HG03139 (cell line): ENCODE results near the gene CREB3L2.
A peak's percentile ranks its signal among the peaks of the same experiment; 100 is the strongest.
"Not testable (repeated sequence)": the region's sequence is repeated elsewhere in the genome, so short reads cannot be mapped to it uniquely, and the experiment has no call there.

ENCODE experiments used
- ATAC-seq: cut with Tn5 transposase; IDR thresholded peaks from one replicate; pipeline ENCODE4 v1.9.1; 2021; ENCODE audit not compliant: unreplicated experiment

The CREB3L2 gene

DNA sequence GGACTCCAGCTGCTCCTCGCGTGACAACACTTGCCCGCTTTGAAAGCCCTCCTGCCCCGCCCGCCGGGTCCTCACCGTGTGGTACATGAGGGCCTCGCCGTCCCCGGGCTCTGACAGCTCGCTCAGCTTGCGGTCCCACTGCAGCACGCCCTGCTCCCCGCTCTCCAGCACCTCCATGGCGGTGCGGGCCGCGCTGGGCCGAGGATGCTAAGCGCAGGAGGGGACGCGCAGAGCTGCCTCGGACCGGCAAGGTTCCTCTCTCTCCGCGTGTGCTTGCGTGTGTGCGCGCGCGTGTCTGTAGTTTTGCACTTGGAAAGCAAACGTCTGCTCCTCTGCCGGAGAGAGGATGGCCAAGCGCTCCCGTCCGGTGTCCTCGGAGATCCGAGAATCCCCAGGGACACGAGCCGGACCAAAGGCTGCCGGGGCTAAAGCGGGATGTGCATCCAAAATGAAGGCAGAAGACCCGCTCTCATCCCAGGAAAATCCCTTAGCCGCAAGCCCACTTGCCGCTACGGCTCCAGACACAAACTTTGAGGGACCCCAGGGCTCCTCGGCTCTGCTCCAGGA, at the start of gene CREB3L2:
TSS of gene CREB3L2 (minus strand) at position 558 of the 567 bp plus-strand sequence. CDS start at position 177, 381 bp downstream.
- ATAC-seq = peak; percentile 29

- no peak for ATAC-seq
Measured at GRCh38 chr7:138049505-138050116, 47.7 kb upstream of the CREB3L2 start.

- no peak for ATAC-seq
Measured at GRCh38 chr7:138047907-138048306, 46.0 kb upstream of the CREB3L2 start.

- no peak for ATAC-seq
Measured at GRCh38 chr7:138044897-138045296, 43.0 kb upstream of the CREB3L2 start.

DNA sequence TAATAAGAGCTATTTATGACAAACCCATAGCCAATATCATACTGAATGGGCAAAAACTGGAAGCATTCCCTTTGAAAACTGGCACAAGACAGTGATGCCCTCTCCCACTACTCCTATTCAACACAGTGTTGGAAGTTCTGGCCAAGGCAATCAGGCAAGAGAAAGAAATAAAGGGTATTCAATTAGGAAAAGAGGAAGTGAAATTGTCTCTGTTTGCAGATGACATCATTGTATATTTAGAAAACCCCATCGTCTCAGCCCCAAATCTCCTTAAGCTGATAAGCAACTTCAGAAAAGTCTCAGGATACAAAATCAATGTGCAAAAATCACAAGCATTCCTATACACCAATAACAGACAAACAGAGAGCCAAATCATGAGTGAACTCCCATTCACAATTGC, 38.2 kb upstream of the CREB3L2 start:
- not testable (repeated sequence) for ATAC-seq

GRCh38 chr7:138036135-138036534, 34.2 kb upstream of the CREB3L2 start:
- ATAC-seq = no peak

DNA sequence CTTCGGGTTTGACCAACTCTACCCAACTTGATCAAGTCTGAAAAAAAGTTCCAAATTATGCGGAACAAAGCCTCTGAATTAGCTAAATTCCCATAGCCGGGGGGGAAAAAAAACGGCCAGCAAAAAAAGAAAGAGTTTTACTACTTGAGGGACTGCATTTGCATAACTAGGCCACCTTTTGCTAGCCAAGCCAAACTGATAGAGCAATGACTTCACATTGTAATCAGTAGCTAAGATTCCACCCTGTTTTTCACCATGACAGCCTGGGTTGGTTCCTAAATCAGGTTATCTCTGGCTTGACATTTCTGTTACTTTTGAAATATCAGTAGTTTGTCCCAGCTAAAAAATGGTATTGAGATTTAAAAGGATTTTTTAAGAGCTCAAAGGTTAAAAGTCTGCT, 31.4 kb upstream of the CREB3L2 start:
- no peak for ATAC-seq

DNA sequence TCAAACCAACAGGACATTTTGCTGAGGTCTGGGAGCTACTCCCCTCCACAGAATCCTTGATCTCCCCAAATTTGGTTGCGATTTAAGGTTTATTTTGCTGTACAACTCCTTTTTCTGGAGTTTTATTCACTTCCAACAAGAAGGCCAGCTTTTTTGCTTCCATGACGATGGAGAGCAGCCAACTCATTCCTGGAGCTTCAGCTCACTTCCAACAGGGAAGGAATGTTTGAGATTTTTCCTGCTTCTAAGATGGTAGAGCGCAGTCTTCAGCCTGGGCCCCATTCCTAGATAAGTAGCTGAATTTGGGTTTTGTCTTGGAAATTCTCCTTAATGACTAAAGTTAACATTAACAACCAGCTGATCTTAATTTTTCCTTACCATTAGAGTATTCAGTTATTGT, 30.9 kb upstream of the CREB3L2 start:
- no peak for ATAC-seq

DNA sequence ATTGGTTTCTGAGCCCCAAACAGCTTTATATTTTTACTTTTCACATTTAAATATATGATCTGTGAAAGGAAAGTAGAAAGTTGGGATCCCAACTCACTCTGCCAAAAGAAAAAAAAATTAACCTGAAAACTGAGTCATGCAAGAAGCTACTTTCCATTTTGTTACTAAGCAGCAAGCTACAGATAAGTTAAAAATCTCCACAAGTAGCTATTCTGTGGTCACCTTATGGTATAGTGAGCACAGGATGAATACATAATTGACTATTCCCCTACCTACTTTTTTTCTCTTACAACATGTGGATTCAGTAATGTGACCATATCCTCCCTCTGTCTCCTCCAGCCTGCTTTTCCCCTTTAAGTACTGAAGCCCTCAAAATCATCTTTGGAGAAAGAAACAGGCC, 30.3 kb upstream of the CREB3L2 start:
- ATAC-seq = peak; percentile 62

DNA sequence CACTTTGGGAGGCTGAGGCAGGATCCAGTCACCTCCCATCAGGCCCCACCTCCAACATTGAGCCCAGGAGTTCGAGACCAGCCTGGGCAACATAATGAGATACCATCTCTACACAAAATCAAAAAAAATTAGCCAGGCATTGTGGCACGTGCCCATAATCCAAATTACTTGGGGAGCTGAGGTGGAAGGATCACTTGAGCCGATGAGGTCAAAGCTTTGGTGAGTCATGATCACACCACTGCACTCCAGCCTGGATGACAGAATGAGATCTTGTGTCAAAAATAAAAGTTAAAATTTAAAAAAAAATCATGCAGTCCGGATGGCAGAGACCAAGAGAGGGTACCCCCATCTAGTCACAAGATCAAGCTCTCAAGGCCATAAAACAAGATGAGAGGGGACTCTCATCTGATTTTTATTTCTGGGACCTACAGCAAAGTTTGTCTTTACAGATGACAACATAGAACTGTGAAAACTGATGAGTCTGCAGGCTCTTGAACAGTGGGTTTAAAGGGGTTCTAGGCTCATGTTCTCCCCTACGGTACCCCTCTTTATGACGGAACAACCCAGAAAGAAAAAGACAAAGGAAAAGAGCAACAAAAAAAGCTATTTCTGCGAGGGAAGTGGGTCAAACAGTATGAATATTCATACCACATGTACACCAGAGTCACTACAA, 28.9 kb upstream of the CREB3L2 start:
- ATAC-seq = no peak

DNA sequence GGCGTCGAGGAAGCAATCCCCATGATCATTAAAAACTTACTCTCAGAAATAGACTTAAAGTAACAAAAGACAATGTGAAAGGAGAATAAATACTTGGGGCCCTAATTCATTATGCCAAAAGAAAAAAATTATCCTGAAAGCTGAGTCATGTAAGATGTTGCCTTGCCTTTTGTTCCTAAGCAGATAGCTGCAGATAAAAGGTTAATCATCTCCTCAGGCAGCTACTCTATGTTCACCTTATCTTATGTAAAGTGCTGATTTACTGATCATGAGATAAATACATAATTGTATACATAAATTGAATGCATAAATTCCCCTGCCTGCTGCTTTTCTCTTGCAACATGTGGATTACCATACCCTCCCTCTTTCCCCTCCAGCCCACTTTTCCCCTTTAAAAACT, 28.1 kb upstream of the CREB3L2 start:
- no peak for ATAC-seq

DNA sequence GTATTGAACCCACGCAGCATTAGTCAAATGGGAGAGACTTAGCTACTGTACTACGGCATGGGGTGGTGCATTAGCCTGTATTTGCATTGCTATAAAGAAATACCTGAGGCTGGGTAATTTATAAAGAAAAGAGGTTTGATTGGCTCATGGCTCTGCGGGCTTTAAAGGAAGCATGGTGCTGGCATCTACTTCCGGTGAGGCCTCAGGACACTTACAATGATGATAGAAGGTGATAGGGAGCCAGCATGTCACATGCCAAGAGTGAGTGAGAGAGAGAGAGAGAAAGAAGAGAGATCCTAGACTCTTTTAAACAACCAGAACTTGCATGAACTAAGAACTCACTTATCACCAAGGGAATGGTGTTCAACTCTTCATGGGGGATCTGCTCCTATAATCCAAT, 27.2 kb upstream of the CREB3L2 start:
- no peak for ATAC-seq

DNA sequence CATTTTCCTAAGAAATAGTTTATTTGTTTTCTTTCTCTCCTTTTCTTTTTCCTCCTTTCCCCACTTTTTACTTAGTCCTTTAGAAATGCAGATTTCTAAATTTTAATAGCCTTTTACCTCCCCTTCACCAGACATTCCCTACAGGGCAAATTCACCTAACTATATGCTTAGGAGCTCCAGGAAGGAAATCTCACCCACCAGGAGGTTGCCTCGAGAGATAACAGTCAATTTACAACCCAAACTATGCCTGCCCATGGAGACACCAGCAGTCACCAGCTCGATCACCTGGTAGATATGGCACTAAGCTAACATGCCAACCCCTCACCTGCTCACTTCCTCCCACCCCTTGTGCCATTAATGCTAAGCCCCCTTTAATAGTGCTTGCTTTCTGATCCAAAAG, 25.2 kb upstream of the CREB3L2 start:
- no peak for ATAC-seq

- ATAC-seq = no peak
Measured at GRCh38 chr7:138025215-138026186, 23.6 kb upstream of the CREB3L2 start.

DNA sequence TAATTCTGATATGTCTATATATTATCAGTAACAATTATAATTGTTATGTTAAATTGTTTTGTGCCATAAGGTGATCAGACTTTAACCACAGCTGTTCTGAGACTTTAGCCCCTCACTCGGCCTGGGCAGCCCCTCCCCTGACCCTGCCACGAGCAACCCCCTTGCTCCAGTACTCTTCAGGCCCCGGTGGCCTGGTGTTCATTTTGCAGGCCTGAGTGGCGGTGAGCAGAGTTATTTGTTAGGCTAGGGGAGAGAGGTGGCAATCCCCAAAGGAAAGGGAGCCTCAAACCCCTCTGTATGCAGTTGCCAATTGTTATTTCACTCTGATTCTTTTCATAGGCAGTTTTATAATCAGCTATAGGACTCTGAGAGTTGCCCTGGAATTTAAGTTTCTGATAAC, 22.9 kb upstream of the CREB3L2 start:
- no peak for ATAC-seq

GRCh38 chr7:138024343-138024691, 22.4 kb upstream of the CREB3L2 start:
- no peak for ATAC-seq

DNA sequence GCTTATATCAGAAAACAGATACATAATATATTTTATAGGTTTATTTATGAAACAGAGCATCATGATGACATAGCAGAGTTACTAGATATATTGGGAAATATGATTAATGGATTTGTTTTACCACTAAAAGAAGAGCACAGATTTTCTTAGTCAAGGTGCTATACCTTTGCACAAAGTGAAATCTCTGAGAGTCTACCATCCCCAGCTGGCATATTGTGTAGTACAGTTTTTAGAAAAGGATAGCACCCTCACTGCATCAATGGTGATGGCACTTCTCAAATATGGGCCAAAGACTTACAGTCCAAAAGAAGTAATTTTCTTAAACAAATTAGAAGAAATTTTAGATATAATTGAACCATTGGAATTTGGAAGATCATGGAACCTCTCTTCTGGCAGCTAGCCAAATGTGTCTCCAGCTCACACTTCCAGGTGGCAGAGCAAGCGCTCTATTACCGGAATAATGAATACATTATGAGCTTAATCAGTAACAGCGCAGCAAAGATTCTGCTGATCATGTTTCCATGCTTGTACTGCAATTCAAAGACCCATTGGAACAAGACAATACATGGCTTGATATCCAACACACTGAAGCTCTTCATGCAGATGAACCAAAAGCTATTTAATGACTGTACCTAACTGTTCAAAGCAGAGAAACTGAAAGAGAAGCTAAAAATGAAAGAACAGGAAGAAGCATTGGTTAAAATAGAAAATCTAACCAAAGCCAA, 21.9 kb upstream of the CREB3L2 start:
- ATAC-seq = peak; percentile 65

DNA sequence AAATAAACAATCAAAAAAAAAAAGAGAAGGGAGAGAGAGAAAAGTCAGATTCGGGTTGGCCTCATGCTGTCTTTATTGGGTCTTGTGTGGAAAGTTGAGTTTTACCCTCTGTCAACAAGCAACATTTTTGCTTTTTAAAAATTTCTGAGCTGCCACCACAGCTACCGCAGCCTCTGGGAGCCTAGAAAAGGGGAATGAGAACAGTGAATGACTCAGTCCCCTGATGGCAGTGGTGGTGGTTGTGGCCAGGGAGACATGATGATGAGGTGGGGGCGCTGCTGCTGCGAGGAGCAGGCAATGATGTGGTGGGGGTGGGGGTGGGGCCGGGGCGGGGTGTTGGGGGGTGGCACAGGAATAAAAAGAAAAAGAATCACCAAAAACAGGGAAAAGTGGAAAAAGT, 20.0 kb upstream of the CREB3L2 start:
- no peak for ATAC-seq

DNA sequence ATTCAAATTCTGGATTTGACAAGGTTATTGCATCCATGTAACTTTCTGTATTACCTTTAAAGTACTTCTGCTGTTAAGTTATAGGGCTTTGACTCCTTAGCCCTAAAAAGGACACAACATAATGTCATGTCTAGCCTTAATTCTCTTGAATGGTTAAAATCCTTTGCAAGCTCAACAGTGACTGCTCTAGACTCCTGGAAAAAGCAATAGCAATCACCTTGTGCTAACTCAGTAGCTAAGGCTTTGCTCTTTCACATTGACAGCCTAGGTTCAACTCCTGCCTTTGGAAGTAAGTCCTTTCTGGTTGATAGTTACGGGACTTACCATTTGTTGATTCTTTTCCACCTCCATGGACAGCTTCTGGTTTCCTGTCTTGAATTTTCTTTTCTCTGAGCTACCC, 16.1 kb upstream of the CREB3L2 start:
- no peak for ATAC-seq

GRCh38 chr7:138015096-138015495, 13.2 kb upstream of the CREB3L2 start:
- ATAC-seq = no peak

DNA sequence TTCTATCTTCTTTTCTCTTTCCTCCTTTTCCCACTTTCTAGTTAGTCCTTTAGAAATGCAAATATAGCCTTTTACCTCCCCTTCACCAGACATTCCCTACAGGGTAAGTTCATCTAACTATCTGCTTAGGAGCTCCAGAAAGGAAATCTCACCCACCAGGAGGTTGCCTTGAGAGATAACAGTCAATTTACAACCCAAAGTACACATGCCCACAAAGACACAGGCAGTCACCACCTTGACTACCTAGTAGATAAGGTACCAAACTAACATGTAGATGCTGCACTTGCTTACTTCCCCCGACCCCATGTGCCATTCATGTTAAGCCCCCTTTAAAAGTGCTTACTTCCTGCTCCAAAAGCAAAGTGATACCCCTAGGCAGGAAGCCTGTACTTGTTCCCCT, 12.8 kb upstream of the CREB3L2 start:
- ATAC-seq = no peak
